IMR-90 (cell line): ENCODE data around the gene SLITRK3. TPM values are rescaled to one million over a fixed set of nuclear protein-coding genes. Genes with fewer than 3 reads are reported as not detected.

Source experiments
- ATAC-seq: fragments of 200-7000 bp; cut with Tn5 transposase; 2 replicates; pipeline ENCODE4 v1.9.1; 2020; ENCODE audit warnings: low read depth, mild to moderate bottlenecking, moderate library complexity
- BruUV-seq: library from RNA; stranded (reverse); fragments of 400-500 nt; replicated peaks from 2 replicates; lab custom pipeline; 2021; lab: Mats Ljungman, UMichigan
- CTCF ChIA-PET: fragments of 300-600 bp; formaldehyde crosslinking; extraction: SDS; loops from one replicate; lab custom pipeline; 2021; ENCODE audit warnings: antibody characterized with exemption; lab: Yijun Ruan, JAX
- POLR2A ChIA-PET: fragments of 300-600 bp; sonication (Branson Sonifier 250); formaldehyde crosslinking; loops from one replicate; lab custom pipeline; 2022; ENCODE audit warnings: antibody characterized with exemption; ENCODE audit not compliant: unreplicated experiment; lab: Charles Lee
- DNase-seq: peaks from one replicate; pipeline ENCODE4 v3.0.0; 2013
- H2AFZ ChIP-seq: replicated peaks from 2 replicates; pipeline ENCODE3; 2013; ENCODE audit warnings: low read length, mild to moderate bottlenecking; ENCODE audit not compliant: poor library complexity
- H2AK5ac ChIP-seq: 2 replicates; pipeline ENCODE4 v1.6.1; 2013; ENCODE audit warnings: low read depth, low read length, inconsistent platforms
- H2AK9ac ChIP-seq: replicated peaks from 2 replicates; pipeline ENCODE3; 2013; ENCODE audit warnings: mild to moderate bottlenecking, low read depth, low read length, moderate library complexity; ENCODE audit not compliant: poor library complexity
- H2BK120ac ChIP-seq: 2 replicates; pipeline ENCODE4 v1.6.1; 2013; ENCODE audit warnings: low read depth, low read length, inconsistent platforms
- H2BK15ac ChIP-seq: 3 replicates; pipeline ENCODE4 v1.6.1; 2013; ENCODE audit warnings: low read depth, low read length, inconsistent platforms
- H2BK20ac ChIP-seq: 2 replicates; pipeline ENCODE4 v1.6.1; 2013; ENCODE audit warnings: low read depth, mild to moderate bottlenecking, inconsistent platforms, low read length, moderate library complexity
- H2BK5ac ChIP-seq: 2 replicates; pipeline ENCODE4 v1.6.1; 2013; ENCODE audit warnings: mild to moderate bottlenecking, low read depth, low read length, inconsistent platforms; ENCODE audit not compliant: poor library complexity, severe bottlenecking
- H3K14ac ChIP-seq: replicated peaks from 2 replicates; pipeline ENCODE4 v1.6.1; 2013; ENCODE audit warnings: low read depth, low read length, inconsistent platforms
- H3K18ac ChIP-seq: 2 replicates; pipeline ENCODE4 v1.6.1; 2013; ENCODE audit warnings: low read depth, low read length, control low read depth
- H3K23ac ChIP-seq: 2 replicates; pipeline ENCODE4 v1.6.1; 2013; ENCODE audit warnings: low read depth, low read length, inconsistent platforms
- H3K27ac ChIP-seq: 2 replicates; pipeline ENCODE4 v1.5.1; 2013; ENCODE audit warnings: mild to moderate bottlenecking, control low read depth, low read length; ENCODE audit not compliant: insufficient read depth
- H3K27me3 ChIP-seq: 2 replicates; pipeline ENCODE4 v1.6.1; 2013; ENCODE audit warnings: low read length; ENCODE audit not compliant: control insufficient read depth, insufficient read depth
- H3K36me3 ChIP-seq: 2 replicates; pipeline ENCODE4 v1.6.1; 2013; ENCODE audit warnings: low read length, mixed read lengths; ENCODE audit not compliant: control insufficient read depth, insufficient read depth
- H3K4ac ChIP-seq: 2 replicates; pipeline ENCODE4 v1.6.1; 2013; ENCODE audit warnings: low read depth, low read length, inconsistent platforms
- H3K4me1 ChIP-seq: 2 replicates; pipeline ENCODE4 v1.6.1; 2013; ENCODE audit warnings: low read length, mixed read lengths; ENCODE audit not compliant: control insufficient read depth, insufficient read depth
- H3K4me2 ChIP-seq: 2 replicates; pipeline ENCODE4 v1.6.1; 2013; ENCODE audit warnings: low read depth, mild to moderate bottlenecking, control low read depth, low read length, moderate library complexity
- H3K4me3 ChIP-seq: 2 replicates; pipeline ENCODE4 v1.5.1; 2013; ENCODE audit warnings: low read depth, mild to moderate bottlenecking, control low read depth, low read length, moderate library complexity; ENCODE audit not compliant: insufficient read depth
- H3K56ac ChIP-seq: 2 replicates; pipeline ENCODE4 v1.6.1; 2013; ENCODE audit warnings: low read length, inconsistent platforms; ENCODE audit not compliant: insufficient read depth; ENCODE audit errors: extremely low read depth
- H3K79me1 ChIP-seq, 2 experiments: 2 replicates each; pipeline ENCODE4 v1.6.1; 2013; ENCODE audit warnings: low read length in 2 of 2, inconsistent platforms in 1 of 2, low read depth in 1 of 2
- H3K9ac ChIP-seq: 2 replicates; pipeline ENCODE4 v1.6.1; 2013; ENCODE audit warnings: low read depth, low read length, control low read depth
- H3K9me1 ChIP-seq: 2 replicates; pipeline ENCODE4 v1.6.1; 2013; ENCODE audit warnings: low read length, inconsistent platforms; ENCODE audit not compliant: insufficient read depth
- H3K9me3 ChIP-seq: 2 replicates; pipeline ENCODE4 v1.6.1; 2013; ENCODE audit warnings: low read length; ENCODE audit not compliant: control insufficient read depth, insufficient read depth
- H4K20me1 ChIP-seq: 2 replicates; pipeline ENCODE4 v1.6.1; 2013; ENCODE audit warnings: low read length, inconsistent platforms; ENCODE audit not compliant: insufficient read depth
- H4K5ac ChIP-seq: 2 replicates; pipeline ENCODE4 v1.6.1; 2013; ENCODE audit warnings: mild to moderate bottlenecking, low read depth, low read length, control low read depth
- H4K8ac ChIP-seq, 2 experiments: 2 replicates each; pipeline ENCODE4 v1.6.1; 2013; ENCODE audit warnings: low read depth in 2 of 2, low read length in 2 of 2, control low read depth in 1 of 2, inconsistent platforms in 1 of 2
- H4K91ac ChIP-seq: 2 replicates; pipeline ENCODE4 v1.6.1; 2013; ENCODE audit warnings: low read depth, low read length, inconsistent platforms; ENCODE audit not compliant: insufficient read depth
- BHLHE40 ChIP-seq: fragments of 150-350 bp; IDR thresholded peaks from 2 replicates; pipeline ENCODE4 v1.6.1; 2016; ENCODE audit warnings: mild to moderate bottlenecking, low read depth, low read length
- CEBPB ChIP-seq: IDR thresholded peaks from 2 replicates; pipeline ENCODE4 v1.6.1; 2012; ENCODE audit warnings: low read depth, low read length, improper control_type of control experiment
- CHD1 ChIP-seq: IDR thresholded peaks from 2 replicates; pipeline ENCODE4 v1.6.1; 2012; ENCODE audit warnings: low read depth, low read length, improper control_type of control experiment
- FOS ChIP-seq: fragments of 150-350 bp; IDR thresholded peaks from 2 replicates; pipeline ENCODE4 v1.6.1; 2016; ENCODE audit warnings: low read depth, low read length
- MAFK ChIP-seq: IDR thresholded peaks from 2 replicates; pipeline ENCODE4 v1.6.1; 2012; ENCODE audit warnings: low read depth, low read length, improper control_type of control experiment
- MAZ ChIP-seq: IDR thresholded peaks from 2 replicates; pipeline ENCODE4 v1.6.1; 2012; ENCODE audit warnings: low read depth, mild to moderate bottlenecking, low read length, improper control_type of control experiment, moderate library complexity, borderline replicate concordance
- MXI1 ChIP-seq: IDR thresholded peaks from 2 replicates; pipeline ENCODE4 v1.6.1; 2012; ENCODE audit warnings: low read depth, mild to moderate bottlenecking, low read length, moderate library complexity, borderline replicate concordance
- NFE2L2 ChIP-seq: fragments of 150-350 bp; IDR thresholded peaks from 2 replicates; pipeline ENCODE4 v1.6.1; 2016; ENCODE audit warnings: low read depth, mild to moderate bottlenecking, low read length
- POLR2A ChIP-seq: IDR thresholded peaks from 2 replicates; pipeline ENCODE4 v1.6.1; 2012; ENCODE audit warnings: mild to moderate bottlenecking, low read depth, low read length
- RAD21 ChIP-seq: IDR thresholded peaks from 2 replicates; pipeline ENCODE4 v1.6.1; 2012; ENCODE audit warnings: low read length, improper control_type of control experiment
- RCOR1 ChIP-seq: IDR thresholded peaks from 2 replicates; pipeline ENCODE4 v1.6.1; 2012; ENCODE audit warnings: mild to moderate bottlenecking, low read length, improper control_type of control experiment; ENCODE audit not compliant: insufficient replicate concordance
- RFX5 ChIP-seq: IDR thresholded peaks from 2 replicates; pipeline ENCODE4 v1.8.0; 2012; ENCODE audit warnings: low read depth, mild to moderate bottlenecking, low read length, moderate library complexity
- SMC3 ChIP-seq: fragments of 150-350 bp; IDR thresholded peaks from 2 replicates; pipeline ENCODE4 v1.6.1; 2016; ENCODE audit warnings: low read depth, mild to moderate bottlenecking, antibody characterized with exemption, low read length, moderate library complexity
- WGBS, 2 experiments: methylation state at CpG; one replicate each; pipeline versions ENCODE4 v1.1.5 to v1.1.7; 2013; ENCODE audit warnings: missing lambda C conversion rate in 2 of 2; ENCODE audit not compliant: insufficient read length in 1 of 2; ENCODE audit errors: extremely low coverage in 2 of 2; 5-methylcytosine and 5-hydroxymethylcytosine counted together
- dilution Hi-C: fragments of 300-500 bp; cut with HindIII; formaldehyde crosslinking; loops from one replicate; pipeline ENCODE4 v1.14.3; 2018; ENCODE audit warnings: low sequenced_read_pairs; ENCODE audit not compliant: unreplicated experiment
- in situ Hi-C: fragments of 300-500 bp; cut with MboI; formaldehyde crosslinking; loops from 3 replicates; pipeline ENCODE4 v1.14.3; 2019; ENCODE audit warnings: low sequenced_read_pairs, inconsistent platforms, mixed read lengths
- intact Hi-C: fragments of 100-400 bp; cut with micrococcal nuclease; formaldehyde crosslinking; loops from 2 replicates; pipeline ENCODE4 v1.10.0; 2022
- polyA plus RNA-seq, 3 experiments: library from polyadenylated mRNA; depleted of rRNA; stranded (reverse); fragments of >200 nt; gene quantifications; 2 replicates each; pipeline ENCODE4 v1.2.3, GENCODE V29; 2012; ENCODE audit warnings: low replicate concordance in 1 of 3
- total RNA-seq: library from RNA; depleted of rRNA; stranded (reverse); fragments of >200 nt; gene quantifications from 2 replicates; pipeline ENCODE4 v1.2.3, GENCODE V29; 2012
- TF ChIP-seq, protein P1 (sequence below): conservative IDR thresholded peaks from 2 replicates; pipeline ENCODE4 v1.5.1; 2012; ENCODE audit warnings: mild to moderate bottlenecking, low read depth, low read length, improper control_type of control experiment
- TF ChIP-seq, protein P2 (sequence below): fragments of 150-350 bp; IDR thresholded peaks from 2 replicates; pipeline ENCODE4 v1.6.1; 2016; ENCODE audit warnings: low read depth, mild to moderate bottlenecking, low read length, moderate library complexity, borderline replicate concordance
- TF ChIP-seq, protein P3 (sequence below): fragments of 150-350 bp; IDR thresholded peaks from 2 replicates; pipeline ENCODE4 v1.6.1; 2017; ENCODE audit warnings: mild to moderate bottlenecking, antibody characterized with exemption, low read length, low read depth

SLITRK3 gene
- total and polyA plus RNA-seq, 2 of the 4 experiments (the other 2 are of a cell fraction), result not detected

DNA sequence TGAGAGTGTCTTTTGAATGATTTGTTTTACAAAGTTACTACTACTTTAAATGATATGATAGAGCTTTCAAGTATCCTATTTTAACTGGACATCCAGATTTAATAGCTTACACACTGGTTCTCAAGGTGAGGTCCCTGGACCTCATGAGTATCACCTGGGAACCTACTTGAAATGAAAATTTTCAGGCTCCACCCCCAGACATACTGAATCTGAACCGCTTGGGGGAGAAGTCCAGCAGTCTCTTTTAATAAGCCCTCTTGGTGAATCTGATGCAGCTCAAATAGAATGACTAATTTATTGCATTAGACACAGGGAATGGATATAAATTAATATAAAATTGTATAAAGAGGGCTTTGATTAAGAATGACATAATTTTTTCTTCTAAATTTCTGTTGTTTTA, 29.4 kb upstream of the SLITRK3 start:
- POLR2A ChIA-PET, result no interaction called here
- Histone ChIP-seq H4K8ac (no peak overlapping the region), H3K4me3 (no peak overlapping the region), H3K27me3 (no peaks in the 10 kb centered on the region), H3K4me2 (no peak overlapping the region), H2AK9ac (no peak overlapping the region), H3K4me1 (no peaks in the 10 kb centered on the region), H4K91ac (no peak overlapping the region), H3K9me1 (no peaks in the 10 kb centered on the region), H3K9me3 (no peaks in the 10 kb centered on the region), H4K20me1 (no peaks in the 10 kb centered on the region), H3K79me1 (no peaks in the 10 kb centered on the region), H3K4ac (no peak overlapping the region), H3K18ac (no peak overlapping the region), H2BK15ac (no peak overlapping the region), H2BK20ac (no peak overlapping the region), H3K27ac (no peak overlapping the region), H3K56ac (no peak overlapping the region), H3K23ac (no peak overlapping the region), H2AFZ (no peak overlapping the region), H3K14ac (no peak overlapping the region), H2BK5ac (no peak overlapping the region), H2AK5ac (no peak overlapping the region), H4K5ac (no peak overlapping the region), H3K9ac (no peak overlapping the region), H3K36me3 (no peaks in the 10 kb centered on the region), H2BK120ac (no peak overlapping the region)
- TF ChIP-seq CHD1 (no peak), RFX5 (no peak), NFE2L2 (no peak), CEBPB (no peak), SMC3 (no peak), MAZ (no peak), FOS (no peak), RAD21 (no peak), POLR2A (no peak), BHLHE40 (no peak), MXI1 (no peak), MAFK (no peak), RCOR1 (no peak)
- TF ChIP-seq, protein P1, sequence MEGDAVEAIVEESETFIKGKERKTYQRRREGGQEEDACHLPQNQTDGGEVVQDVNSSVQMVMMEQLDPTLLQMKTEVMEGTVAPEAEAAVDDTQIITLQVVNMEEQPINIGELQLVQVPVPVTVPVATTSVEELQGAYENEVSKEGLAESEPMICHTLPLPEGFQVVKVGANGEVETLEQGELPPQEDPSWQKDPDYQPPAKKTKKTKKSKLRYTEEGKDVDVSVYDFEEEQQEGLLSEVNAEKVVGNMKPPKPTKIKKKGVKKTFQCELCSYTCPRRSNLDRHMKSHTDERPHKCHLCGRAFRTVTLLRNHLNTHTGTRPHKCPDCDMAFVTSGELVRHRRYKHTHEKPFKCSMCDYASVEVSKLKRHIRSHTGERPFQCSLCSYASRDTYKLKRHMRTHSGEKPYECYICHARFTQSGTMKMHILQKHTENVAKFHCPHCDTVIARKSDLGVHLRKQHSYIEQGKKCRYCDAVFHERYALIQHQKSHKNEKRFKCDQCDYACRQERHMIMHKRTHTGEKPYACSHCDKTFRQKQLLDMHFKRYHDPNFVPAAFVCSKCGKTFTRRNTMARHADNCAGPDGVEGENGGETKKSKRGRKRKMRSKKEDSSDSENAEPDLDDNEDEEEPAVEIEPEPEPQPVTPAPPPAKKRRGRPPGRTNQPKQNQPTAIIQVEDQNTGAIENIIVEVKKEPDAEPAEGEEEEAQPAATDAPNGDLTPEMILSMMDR, result no peak
- TF ChIP-seq, protein P2, sequence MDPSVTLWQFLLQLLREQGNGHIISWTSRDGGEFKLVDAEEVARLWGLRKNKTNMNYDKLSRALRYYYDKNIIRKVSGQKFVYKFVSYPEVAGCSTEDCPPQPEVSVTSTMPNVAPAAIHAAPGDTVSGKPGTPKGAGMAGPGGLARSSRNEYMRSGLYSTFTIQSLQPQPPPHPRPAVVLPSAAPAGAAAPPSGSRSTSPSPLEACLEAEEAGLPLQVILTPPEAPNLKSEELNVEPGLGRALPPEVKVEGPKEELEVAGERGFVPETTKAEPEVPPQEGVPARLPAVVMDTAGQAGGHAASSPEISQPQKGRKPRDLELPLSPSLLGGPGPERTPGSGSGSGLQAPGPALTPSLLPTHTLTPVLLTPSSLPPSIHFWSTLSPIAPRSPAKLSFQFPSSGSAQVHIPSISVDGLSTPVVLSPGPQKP, result no peak
- TF ChIP-seq, protein P3, sequence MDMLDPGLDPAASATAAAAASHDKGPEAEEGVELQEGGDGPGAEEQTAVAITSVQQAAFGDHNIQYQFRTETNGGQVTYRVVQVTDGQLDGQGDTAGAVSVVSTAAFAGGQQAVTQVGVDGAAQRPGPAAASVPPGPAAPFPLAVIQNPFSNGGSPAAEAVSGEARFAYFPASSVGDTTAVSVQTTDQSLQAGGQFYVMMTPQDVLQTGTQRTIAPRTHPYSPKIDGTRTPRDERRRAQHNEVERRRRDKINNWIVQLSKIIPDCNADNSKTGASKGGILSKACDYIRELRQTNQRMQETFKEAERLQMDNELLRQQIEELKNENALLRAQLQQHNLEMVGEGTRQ, result no peak
- no peak for ATAC-seq
- in situ Hi-C loops (no loop called here), intact Hi-C loops (no loop called here), dilution Hi-C loops (no loop called here)
- no TSS peak for BruUV-seq
- no CpG with 5 or more reads among the region's 1 CpG for WGBS, 2 experiments
- DNase-seq, result no peak
- CTCF ChIA-PET, result no interaction called here
